ENCODE data around the gene SLIT3.

Gene SLIT3

DNA sequence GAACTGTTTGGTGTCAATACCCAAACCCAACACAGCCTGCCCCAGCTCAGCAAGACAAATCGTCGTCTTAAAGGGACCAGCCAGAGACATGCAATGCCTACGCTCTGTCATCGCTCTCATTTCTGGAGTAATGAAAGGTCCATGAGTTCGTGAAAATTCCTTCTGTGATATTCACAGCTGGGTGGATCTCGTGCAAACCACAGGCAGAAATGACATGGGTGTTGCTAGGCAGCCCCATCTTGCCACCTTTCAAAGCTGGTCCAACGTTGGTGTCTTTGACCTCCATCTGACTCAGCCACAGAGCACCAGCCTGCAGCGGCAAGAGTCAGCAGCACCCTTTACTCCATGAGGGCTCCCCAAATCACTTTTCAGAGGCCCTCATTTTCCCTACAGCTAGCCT is 215.3 kb downstream of the SLIT3 start:
- DNase-seq, result no peak

DNA sequence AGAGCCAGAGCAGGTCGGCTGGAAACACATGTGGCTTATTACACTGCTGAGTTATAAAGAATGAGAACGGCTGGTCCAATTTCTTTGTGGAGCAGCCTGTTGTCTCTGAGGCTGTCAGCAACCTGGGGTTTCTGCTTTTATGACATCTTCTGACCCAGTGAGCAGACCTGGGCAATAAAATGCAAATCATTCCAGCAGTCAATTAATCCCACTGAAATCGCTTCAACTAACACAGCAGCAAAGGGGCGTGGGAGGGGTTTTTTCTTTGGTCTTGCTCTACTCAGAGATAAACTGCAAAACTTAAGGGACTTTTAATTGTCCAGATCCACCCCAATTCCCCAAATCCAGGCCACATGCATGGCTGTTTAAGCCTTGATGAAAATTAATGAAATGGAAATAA is 215.7 kb downstream of the SLIT3 start:
- DNase-seq, result no peak

DNA sequence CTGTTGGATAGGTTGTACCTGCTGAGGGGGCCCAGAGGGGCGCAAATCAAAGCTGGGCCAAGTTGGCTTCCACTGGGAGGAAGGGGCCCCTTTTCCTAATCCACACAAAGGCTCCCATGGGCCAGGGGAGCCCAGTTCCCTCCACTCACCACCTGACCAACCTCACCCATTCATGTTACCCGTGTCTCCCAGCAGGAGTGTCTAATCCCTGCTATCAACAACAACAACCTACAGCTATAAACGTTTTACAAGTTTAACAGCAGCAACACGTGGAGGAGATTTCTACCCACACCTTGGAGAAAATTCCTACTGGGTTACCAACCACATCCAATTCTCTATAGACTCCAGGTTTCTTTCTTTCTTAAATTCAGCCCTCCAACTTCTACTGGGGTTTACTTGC is 216.2 kb downstream of the SLIT3 start:
- no peak for DNase-seq

DNA sequence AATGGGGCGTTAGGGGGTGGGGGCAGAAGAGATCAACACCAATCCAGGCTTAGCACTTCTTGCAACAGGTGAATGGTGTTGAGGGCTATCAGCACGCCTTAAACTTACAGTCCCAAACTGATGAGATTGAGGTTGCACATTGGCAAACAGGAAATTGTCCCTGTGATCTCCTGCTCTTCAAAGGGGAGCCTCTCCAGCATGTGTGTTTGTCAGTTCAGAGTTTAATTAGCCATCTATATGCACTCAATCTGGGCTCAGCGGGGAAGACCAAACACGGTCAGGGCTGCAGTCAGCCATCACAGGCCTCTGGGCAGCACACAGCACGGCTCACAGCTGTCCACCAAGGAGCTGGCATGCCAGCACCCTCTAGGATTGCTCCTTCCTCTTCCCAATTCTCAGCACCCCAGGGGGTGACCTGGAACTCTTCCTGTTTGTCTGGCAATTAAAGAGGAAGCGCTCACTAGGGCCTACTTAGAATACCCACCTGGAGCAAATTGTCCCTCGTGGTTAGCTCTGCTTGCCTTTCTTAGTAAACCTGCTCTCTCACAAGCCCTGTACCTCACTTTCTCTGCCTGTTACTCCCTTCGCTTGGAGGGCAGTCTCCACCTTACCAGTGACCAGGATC is 217.4 kb downstream of the SLIT3 start:
- DNase-seq, result no peak

DNA sequence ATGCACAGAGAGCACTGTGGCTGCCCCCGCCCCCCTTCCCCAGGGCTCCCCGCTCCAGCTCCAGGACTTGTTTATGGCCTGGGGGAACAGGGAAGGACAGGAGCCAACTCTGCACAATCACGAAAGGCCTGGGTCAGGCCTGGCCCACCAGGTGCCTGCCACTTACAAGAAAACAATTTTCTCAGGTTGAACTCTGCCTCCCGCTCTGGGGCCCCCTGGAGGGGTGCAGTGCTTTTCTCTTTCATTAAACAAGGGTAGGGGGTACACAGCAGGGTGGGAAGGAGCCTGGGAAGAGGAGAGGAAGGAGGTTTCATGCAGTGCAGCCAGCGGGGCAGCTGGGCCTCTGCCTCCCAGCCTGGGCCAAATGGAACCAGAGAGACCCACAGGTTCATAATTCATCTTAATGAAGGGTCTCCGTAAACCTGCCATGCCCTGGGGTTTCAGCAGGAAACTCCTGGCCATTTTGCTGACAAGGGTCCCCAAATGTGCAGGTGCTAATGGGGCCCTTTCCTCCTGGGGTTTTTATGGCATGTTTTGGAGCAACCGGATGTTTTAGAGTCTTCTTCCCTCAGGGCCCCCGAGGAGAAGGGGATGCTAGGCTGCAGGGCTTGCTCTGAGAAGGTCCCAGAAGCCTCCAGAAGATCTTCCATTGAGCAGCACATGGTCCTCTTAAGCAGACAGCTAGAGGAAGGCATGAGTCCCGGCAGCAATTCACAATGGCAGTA is 219.8 kb downstream of the SLIT3 start:
- DNase-seq, result no peak

DNA sequence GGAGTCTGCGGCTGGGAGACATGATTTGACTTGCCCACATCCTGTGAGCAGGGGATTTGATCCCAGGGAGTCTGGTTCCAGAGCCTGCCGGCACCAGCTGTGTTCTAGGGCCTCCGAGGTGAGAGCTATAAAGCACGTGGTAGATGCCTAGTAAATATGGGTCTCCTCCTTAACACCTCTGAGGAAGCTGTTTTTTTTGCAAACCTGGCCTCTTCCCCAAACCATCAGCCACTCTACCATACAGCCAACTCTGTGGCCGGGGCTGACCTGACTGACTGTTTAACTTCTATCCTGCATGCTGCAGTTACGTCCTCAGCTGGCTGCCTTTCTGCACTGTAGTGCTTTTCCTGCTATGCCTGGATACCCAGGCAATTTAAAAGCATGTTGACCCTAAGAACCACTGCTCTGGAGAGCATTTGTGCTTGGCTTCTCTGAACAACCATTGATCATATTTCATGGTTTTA is 220.5 kb downstream of the SLIT3 start:
- DNase-seq, result no peak

DNA sequence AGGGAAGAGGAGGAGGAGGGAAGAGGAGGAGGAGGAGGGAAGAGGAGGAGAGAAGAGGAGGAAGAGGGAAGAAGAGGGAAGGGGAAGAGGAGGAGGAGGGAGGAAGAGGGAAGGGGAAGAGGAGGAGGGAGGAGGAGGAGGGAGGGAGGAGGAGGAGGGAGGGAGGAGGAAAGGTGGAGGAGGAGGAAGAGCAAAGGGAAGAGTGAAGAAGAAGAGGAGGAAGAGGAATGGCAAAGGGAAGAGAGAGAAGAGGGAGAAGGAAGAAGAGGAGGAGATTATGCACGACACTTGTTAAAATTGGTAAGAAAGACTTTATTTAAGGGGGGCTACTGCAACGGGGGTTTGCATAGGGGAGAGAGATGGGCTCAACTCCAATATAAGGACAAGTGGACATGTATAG is 221.2 kb downstream of the SLIT3 start:
- no peak for DNase-seq

DNA sequence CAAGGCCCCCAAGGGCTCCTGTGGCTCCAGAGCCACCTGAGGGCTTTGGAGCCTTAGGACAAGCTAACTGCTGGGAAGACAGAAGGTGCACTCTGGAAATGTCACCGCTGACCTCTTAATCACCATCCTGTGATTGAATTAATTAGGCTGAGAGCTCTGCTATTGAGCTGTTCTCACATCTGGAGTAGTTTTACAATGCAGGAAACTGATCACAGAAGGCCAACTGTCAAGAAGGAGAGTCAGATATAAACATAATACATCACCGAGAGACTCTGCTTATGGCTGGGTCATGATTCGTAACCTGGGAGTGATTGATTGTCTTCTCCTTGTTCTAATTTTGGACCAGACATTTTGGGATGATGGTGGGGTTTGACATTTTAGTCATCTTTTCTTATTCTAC is 226.1 kb downstream of the SLIT3 start:
- DNase-seq, result no peak

DNA sequence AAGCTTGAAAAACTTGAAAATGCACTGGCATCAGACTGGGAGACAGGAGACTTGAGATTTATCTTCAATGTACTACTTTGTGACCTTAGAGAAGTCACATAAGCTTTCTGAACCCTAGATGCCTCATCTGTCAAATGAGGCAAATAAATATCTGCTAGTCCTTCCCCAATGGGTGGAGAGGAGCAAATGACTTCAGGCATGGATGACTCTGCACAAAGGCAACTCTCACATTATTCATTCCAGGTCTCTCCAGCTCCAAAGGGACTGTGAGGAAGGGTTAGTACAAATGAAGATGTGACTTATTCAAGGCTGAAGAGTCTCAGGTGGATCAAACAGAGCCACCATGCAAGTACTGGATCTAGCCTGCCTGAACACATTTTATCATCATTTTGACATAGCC is 228.7 kb downstream of the SLIT3 start:
- no peak for DNase-seq

DNA sequence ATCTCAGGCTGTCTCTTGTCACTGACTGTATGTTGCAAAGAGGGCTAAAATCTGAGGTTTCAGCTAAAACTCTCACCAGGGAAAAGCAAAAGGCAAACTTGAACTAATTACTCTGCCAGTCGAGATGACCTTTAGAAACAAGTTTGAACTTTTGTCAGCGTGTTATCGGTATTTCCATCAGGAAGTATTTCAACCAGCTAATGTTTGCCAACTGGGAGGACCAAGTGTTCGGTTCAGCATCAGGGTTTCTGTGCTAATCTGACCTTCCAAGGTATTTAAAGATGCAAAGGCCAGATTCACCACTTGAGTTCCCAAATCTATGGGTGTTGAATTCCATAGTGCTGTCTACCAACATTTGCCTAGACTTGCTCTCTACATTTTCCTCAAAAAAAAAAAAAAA is 230.5 kb downstream of the SLIT3 start:
- no peak for DNase-seq

DNA sequence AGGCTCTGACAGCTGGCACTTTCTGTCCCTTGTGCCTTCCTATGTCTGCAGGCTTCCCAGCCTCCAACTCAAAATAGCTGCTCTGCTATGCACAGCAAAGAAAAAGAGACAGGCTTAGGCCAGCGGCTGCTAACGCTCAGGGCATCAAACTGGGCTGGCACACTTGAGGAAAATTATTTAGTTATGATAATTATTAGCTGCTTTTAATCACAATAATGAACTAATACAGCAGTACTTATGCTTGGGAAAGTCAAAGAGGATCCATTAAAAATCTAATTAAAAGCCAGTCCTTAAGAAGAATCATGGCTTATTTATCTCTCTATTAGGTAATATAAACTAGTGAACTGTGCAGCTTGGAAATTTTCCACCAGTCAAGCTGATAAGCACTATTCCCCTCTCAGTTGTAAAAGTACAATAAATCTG is 233.2 kb downstream of the SLIT3 start:
- DNase-seq, result no peak

DNA sequence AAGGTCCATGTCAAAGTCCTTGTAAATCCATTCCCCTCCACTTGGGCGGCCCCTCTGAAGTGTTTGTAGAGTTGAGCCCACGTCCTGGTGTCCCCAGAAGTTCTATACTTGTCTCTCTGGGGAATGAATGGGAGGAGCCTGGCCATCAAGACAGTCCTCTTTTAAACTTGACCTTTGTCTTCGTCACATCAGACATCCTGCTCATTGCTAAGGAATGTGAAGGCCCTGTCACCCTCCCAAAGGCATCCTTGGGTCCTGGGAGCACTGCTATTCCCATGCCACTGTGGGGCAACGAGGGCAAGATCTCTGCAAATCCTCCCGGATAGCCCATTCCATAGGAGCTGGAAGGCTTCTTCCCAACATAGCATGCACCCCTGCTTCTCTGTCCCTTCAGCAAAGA is 235.5 kb downstream of the SLIT3 start:
- no peak for DNase-seq

DNA sequence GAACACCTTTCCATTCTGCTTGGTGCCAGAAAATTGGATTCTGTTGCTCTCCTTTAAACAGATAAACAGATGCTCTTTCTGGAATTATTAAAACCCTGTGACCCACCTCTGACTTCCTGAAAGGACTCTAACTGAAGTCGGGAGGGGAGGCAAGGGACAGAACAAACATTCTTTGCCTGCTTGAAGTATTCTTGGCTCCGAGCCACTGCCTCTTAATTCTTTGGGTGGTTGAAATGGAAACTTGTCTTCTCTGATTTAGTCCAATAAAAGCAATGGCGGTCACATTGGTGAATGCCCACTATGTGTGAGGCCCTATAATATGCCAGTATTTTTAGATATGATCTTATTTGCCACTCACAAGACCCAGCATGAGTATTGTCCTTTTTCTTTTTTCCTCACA is 236.8 kb downstream of the SLIT3 start:
- peak in 1 of 56 donors; percentile 24 for DNase-seq

DNA sequence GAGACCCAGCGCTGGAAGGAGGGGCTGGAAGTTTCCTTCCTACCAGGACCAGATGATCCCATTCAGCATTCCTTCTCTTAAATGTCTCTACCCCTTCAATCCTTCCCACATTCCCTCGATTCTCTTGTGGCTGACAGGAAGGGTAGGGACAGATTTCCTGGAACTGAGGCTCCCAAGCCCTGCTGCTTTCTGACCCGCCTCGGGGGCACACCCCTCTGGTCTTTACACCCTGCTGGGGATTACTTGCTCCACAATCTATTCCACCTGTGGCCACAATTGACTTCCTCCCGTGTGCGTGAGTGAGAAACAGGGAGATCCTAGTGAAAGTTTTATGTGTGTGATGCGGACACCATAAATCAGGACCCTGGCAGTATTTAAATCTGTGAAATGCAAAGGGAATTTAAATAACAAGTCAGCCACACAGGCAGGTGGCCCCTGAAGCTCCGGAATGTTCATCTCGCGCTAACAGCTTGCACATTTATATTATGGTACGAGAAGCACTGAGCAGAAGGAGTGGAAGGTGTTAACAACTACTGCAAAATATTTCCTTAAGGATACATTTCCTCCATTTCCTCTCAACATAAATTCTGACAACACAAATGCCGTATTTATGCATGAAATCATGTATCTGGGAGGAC is 237.5 kb downstream of the SLIT3 start:
- no peak for DNase-seq

DNA sequence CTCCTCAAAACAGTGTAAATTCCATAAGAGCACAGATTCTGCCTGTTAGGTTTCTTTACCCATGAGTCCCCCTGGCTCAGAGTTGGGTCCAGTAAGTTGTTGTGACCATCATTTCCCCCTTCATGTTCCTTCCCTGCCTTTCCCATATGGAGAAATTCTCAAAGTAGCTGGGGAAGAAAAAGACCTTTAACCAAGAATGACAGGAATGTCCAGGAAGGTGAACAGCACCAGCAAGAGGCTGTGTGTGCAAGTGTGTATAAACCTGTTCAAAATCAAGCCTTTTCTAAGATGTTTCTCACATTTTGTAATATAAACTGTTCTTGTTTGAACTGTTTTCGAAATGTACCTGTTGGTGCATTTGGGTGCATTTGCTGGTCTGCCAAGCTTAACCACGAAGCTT is 238.2 kb downstream of the SLIT3 start:
- no peak for DNase-seq

DNA sequence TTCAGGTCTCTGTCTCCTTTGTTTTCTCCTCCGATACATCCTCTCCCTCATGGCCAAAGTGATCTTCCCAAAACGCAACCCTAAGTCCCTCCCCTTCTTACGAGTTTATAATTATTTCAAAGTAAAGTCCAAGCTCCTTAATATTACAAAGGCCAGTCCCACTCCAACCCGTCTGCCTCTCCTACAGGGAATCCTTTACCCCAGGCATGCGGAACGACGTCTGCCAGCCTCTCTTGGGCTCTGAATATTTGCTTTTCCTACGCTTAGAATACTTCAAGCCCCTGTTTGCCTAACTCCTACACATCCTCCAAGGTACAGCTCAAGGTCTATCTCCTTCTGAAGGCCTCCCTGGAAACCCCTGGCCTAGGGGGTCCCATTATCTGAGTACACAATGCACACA is 246.4 kb downstream of the SLIT3 start:
- DNase-seq, result no peak

DNA sequence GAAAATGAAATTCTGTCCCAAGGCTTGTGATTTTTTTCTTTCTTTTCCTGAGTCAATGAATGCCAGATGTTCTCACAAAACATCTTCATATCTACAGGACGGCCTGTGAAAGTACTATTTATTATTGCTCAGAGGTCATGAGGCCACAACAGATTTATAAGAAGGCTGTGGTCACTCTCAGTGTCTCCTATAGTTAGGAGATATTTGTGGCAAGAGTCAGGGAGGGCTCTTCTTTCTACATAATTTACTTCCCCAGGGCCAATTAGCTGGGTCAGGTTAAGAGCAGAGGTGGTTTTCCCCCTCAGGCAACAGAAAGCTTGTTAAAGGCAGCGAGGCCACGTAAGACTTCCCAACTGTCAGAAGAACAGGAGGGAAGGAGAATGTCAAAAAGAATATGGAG is 248.7 kb downstream of the SLIT3 start:
- no peak for DNase-seq

DNA sequence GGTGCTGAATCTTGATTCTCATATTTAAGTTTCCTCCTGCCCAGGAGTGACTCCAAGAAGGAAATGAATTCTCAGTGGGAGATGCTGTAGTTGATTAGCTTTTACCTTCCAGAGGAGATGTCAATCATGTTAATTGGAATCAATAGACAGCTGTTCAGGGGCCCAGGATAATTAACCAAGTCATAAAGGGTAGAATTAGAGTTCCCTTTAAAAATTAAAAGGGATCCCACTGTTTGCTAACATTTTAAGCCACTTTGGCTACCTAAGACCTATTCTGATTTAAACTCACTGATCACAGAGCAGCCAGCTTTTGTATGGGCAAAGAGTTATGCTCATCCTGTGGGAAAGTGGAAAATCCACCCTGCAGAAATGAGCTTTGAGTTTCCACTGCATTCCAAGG is 249.6 kb downstream of the SLIT3 start:
- no peak for DNase-seq

DNA sequence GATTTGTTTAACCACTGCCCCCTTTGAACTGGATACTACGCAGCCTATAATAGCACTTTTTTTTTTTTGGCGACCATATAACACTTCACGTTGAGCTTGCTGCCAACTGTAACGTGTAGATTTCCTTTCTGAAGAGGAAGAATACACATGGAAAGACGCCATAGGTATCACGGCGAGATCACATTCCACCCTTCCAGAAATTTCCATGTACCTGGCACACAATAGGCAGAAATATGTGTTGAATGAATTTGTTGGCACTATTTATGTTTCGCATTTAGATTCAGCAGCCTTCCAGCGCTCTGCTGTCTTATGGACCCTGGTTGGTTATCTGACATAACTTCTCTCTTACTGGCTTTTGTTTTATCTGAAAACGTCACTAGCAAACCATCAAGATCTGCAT is 250.3 kb downstream of the SLIT3 start:
- DNase-seq, result no peak

DNA sequence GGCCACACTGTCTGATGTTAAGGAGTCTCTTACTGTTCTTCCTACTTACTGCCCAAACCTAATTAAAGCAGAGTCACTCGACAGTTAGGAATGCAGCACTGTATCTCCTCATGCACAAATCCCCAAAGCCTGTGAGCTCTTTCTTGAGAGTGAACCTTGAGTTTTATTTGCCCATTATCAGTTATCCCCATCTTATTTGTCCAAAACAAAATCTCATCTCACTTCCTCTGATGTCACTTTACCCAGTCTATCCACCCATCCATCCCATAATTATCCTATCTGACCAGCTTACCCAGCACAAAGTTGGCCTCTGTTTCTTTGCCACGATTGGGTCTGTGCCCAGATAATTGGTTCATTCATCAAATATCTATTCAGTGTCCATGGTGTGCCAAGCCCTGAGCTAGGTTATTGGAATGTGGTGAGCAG is 250.8 kb downstream of the SLIT3 start:
- DNase-seq, result peak in 19 of 56 donors; percentile 6 to 49 (median 18)

DNA sequence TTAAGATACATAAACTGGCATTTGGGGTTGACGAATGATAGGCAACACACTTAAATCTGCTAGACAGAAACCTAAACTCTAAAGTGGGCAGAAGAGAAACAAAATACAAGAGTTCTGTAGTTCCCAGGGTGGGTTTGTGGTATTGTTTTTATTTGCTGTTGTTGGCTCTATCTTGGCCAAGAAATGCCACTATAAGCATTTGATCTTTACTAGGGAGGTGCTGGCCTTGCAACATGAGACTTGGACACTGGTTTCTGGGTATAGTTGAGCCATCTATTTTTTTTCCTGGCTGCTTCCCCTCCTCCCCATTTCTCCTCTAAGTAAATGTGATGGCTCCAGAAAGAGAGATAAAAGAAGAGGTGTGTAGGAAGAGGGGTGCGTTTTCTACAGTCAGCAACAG is 251.2 kb downstream of the SLIT3 start:
- no peak for DNase-seq

DNA sequence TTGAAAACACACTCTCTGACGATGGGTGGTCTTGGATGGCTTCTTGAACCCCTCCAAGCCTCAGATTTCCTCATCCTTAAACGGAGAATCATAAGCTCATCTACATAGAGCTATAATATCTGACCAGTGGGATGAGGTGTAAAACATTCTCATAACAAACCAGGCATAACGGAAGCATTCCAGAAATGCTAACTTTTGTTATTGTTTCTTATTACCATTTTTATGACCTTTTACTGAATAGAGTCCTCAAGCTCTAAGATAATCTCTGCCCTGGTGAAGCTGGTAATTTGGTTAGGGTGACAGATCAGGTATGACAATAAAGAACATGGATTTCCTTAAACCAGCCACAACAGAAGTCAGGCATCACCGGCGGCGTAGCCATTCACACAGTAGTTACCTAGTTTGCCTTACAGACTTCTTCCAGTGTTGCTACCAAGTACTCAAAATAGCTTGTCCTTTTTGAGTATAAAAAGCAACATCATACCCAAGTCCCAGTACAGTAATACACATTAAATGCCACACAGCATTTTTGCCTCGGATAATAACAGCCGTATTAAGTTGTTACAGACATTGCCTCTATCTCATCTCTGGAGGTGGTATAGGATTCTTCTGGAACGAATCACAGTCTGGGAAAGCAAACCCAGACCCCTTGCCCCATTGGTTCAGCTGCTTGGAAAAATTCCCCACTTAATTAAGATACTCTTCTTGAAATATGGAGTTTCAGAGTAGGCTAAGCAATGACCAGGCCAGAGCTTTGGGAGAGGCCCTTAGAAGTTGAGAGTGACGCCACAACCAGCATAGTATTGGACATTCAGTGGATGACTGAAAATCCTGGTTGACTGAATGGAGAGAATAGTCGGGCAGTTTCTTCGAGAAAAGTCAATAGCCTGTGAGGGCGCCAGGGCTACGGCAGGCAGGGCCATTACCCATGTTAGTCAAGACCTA is 252.5 kb downstream of the SLIT3 start:
- DNase-seq, result no peak

All from amygdala (tissue), 56 donors.